ENCODE results near the gene USP53.

DNA sequence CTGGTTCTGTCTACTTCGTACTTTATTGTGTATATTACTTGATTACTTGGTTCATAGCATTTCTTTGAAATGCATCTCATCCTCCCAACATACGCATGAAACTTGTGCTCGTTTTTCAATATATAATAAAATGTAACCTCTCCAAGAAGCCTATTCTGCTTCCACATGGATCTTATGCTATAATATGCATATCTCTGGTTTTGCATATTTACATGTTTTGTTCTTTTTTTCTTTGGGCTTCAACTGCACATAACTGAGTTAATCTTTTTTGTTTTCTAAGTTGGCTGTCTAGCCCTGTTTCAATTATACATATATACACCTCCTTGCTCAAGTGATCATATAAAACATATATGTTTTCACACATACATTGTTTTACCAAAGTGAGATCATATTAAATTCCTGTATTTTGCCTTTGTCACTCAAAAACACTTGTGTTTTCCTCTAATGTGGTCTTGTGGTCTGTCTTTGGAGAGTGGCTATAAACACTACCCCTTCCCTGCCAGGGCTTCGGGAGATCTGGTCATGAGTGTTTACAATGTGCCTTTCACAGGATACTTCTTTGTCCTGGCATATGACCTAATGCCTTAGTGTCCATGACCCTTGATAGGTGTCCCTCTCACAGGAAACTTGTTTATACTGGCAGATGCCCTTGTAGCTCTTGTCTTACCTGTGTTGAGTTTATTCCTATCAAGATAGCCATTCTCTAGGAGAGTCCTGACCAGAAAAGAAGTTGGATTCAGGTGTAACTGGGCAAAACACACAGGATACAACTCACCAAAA, 17.6 kb downstream of the USP53 start:
- TF ChIP-seq, protein P1, sequence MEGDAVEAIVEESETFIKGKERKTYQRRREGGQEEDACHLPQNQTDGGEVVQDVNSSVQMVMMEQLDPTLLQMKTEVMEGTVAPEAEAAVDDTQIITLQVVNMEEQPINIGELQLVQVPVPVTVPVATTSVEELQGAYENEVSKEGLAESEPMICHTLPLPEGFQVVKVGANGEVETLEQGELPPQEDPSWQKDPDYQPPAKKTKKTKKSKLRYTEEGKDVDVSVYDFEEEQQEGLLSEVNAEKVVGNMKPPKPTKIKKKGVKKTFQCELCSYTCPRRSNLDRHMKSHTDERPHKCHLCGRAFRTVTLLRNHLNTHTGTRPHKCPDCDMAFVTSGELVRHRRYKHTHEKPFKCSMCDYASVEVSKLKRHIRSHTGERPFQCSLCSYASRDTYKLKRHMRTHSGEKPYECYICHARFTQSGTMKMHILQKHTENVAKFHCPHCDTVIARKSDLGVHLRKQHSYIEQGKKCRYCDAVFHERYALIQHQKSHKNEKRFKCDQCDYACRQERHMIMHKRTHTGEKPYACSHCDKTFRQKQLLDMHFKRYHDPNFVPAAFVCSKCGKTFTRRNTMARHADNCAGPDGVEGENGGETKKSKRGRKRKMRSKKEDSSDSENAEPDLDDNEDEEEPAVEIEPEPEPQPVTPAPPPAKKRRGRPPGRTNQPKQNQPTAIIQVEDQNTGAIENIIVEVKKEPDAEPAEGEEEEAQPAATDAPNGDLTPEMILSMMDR (IDR thresholded peaks at IDR 0.05; ENCODE audit: insufficient read depth, low read depth, low read length) = no peak
- TF ChIP-seq EZH2 (IDR thresholded peaks at IDR 0.05; ENCODE audit: insufficient read depth, low read length) = no peak
